ENCODE data around the gene XYLT1.

Gene XYLT1

GRCh38 chr16:17457997-17458396 lies 12.8 kb downstream of the XYLT1 start:
- DNase-seq, result no peak

- no peak for DNase-seq
These were observed 13.2 kb downstream of the XYLT1 start for GRCh38 chr16:17457513-17457912.

- DNase-seq, result no peak
These were observed 16.5 kb downstream of the XYLT1 start for GRCh38 chr16:17454162-17454730.

- DNase-seq, result no peak
These were observed 17.3 kb downstream of the XYLT1 start for GRCh38 chr16:17453364-17454038.

- no peak for DNase-seq
These were observed 17.8 kb downstream of the XYLT1 start for GRCh38 chr16:17452922-17453321.

GRCh38 chr16:17451843-17452242 lies 18.9 kb downstream of the XYLT1 start:
- no peak for DNase-seq

- no peak for DNase-seq
These were observed 20.5 kb downstream of the XYLT1 start for GRCh38 chr16:17450291-17450690.

- DNase-seq, result no peak
These were observed 21.8 kb downstream of the XYLT1 start for GRCh38 chr16:17448640-17449638.

- no peak for DNase-seq
These were observed 23.6 kb downstream of the XYLT1 start for GRCh38 chr16:17447101-17447569.

GRCh38 chr16:17446661-17447060 lies 24.1 kb downstream of the XYLT1 start:
- no peak for DNase-seq

GRCh38 chr16:17445421-17445820 lies 25.3 kb downstream of the XYLT1 start:
- DNase-seq, result no peak

- DNase-seq, result no peak
These were observed 26.1 kb downstream of the XYLT1 start for GRCh38 chr16:17444658-17445057.

- DNase-seq, result no peak
These were observed 30.6 kb downstream of the XYLT1 start for GRCh38 chr16:17440131-17440530.

- DNase-seq, result no peak
These were observed 31.2 kb downstream of the XYLT1 start for GRCh38 chr16:17439580-17439979.

GRCh38 chr16:17437981-17438380 lies 32.8 kb downstream of the XYLT1 start:
- DNase-seq, result no peak

GRCh38 chr16:17437127-17437720 lies 33.5 kb downstream of the XYLT1 start:
- DNase-seq, result no peak

- DNase-seq, result no peak
These were observed 35.4 kb downstream of the XYLT1 start for GRCh38 chr16:17435318-17435717.

- no peak for DNase-seq
These were observed 36.9 kb downstream of the XYLT1 start for GRCh38 chr16:17433577-17434451.

GRCh38 chr16:17432901-17433576 lies 37.7 kb downstream of the XYLT1 start:
- DNase-seq, result no peak

- DNase-seq, result no peak
These were observed 38.7 kb downstream of the XYLT1 start for GRCh38 chr16:17431968-17432625.

- no peak for DNase-seq
These were observed 39.7 kb downstream of the XYLT1 start for GRCh38 chr16:17431012-17431411.

All from NCI-H1105 (cell line).